Adrenal gland (tissue), 5 donors: ENCODE data around the gene DLEC1.

Experiments used
- CTCF ChIP-seq, 6 experiments: fragments of 450-650 bp in 4 of 6; fragments of 200-600 bp in 2 of 6; sonication (generic) in 1 of 6; IDR thresholded peaks; 1 replicate in 5 of 6; 2 replicates in 1 of 6; pipeline versions ENCODE4 v1.5.1 to v1.8.0; 2016 to 2021; ENCODE audit warnings: antibody characterized with exemption in 6 of 6, mild to moderate bottlenecking in 2 of 6, moderate library complexity in 1 of 6
- POLR2A ChIP-seq, 2 donors: fragments of 450-650 bp; IDR thresholded peaks; one replicate each; pipeline ENCODE4 v1.6.1; 2017; ENCODE audit warnings: antibody characterized with exemption in 2 of 2, mild to moderate bottlenecking in 2 of 2, moderate library complexity in 1 of 2
- donor health status: DM: no; HTN: no; CAD: no.

GRCh38 chr3:38150780-38151528 lies 111.9 kb downstream of the DLEC1 start:
- TF ChIP-seq POLR2A (IDR thresholded peaks at IDR 0.05) (no peak), CTCF (IDR thresholded peaks at IDR 0.05) (no peak)
